ENCODE results near the gene CNTN4.

The CNTN4 gene

DNA sequence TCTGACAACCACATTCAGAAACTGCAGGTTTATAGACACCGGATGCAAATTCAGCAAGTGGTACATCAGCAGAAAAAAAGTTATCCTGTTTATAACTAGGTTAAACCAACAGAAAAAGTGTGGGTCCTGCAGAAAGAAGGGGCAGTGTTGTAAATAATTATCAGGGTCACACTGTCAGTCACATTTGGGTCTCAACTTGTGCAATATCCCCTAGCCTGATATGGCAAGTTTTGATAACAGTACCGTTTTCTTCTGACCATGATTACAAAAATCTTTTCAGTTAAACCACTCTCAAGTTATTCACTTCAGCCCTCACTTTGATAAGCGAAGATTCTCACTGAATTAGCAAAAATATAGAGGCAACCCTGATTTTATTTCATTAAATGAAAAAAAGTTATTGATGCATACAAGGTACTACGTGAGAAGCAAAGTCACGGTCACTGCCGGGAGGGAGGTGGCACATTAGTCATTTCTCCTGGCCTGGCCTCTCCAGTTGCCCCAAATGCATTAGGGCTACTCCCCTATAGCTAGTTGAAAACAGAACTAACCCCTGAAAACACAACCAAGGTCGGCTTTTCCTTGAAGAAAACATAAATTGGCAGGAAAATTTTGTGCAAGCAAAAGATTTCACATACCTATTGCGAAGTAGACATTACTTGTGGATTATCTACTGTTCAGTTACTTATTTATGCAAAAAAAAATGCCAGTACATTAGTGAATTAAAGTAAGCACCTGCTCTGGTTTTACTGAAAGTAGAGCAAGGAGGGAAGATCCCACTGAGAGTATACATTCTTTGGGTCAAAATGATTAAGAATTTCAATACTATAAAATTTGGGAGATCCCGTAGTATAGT lies 982.9 kb downstream of the CNTN4 start:
- TF ChIP-seq, protein P1, sequence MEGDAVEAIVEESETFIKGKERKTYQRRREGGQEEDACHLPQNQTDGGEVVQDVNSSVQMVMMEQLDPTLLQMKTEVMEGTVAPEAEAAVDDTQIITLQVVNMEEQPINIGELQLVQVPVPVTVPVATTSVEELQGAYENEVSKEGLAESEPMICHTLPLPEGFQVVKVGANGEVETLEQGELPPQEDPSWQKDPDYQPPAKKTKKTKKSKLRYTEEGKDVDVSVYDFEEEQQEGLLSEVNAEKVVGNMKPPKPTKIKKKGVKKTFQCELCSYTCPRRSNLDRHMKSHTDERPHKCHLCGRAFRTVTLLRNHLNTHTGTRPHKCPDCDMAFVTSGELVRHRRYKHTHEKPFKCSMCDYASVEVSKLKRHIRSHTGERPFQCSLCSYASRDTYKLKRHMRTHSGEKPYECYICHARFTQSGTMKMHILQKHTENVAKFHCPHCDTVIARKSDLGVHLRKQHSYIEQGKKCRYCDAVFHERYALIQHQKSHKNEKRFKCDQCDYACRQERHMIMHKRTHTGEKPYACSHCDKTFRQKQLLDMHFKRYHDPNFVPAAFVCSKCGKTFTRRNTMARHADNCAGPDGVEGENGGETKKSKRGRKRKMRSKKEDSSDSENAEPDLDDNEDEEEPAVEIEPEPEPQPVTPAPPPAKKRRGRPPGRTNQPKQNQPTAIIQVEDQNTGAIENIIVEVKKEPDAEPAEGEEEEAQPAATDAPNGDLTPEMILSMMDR (IDR thresholded peaks at IDR 0.05; ENCODE audit: low read depth, low read length) = no peak
- Histone ChIP-seq H3K4me3 (ENCODE audit: low read depth, low read length) (no peak overlapping the region), H3K9me3 (ENCODE audit: severe bottlenecking) (no peaks in the 10 kb centered on the region), H3K27me3 (ENCODE audit: insufficient read depth, low read depth, severe bottlenecking) (no peaks in the 10 kb centered on the region), H3K36me3 (no peaks in the 10 kb centered on the region), H3K27ac (no peak overlapping the region)
- DNase-seq = no peak

DNA sequence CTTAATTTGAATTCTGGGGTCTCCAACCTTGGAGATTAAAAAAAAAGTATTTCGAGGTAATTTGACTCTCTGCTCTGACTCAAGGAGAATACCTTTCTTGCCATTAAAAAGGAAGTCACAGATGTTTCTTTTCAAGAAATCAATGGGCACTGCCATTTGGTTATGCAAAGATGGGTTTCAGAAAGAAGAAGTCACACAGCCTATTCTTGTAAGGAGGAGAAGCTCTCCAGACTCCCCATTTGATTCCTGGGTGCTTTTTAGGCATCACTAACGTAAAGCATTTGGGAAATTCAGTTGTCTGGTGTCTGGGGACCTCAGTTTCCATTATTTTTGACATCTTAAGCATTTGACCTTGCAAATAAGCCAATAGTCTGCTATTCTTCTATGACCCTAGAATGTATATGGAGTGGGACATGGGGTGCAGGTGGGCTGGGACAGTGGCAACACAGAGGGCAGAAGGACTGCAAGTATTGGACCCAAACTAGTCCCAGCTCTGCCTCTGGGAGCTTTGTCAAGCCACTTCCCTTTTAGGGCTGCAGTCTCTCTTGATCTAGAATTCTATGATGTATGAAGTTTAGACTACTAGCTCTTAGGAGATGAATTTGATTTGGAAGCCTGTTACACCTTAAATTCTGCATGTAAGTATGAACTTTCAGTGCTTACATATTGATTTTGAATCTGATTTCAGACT lies 983.7 kb downstream of the CNTN4 start:
- H3K27me3 ChIP-seq (ENCODE audit: insufficient read depth, low read depth, severe bottlenecking) = no peaks in the 10 kb centered on the region
- H3K9me3 ChIP-seq (ENCODE audit: severe bottlenecking) = no peaks in the 10 kb centered on the region
- H3K27ac ChIP-seq = no peak overlapping the region
- TF ChIP-seq, protein P1 (IDR thresholded peaks at IDR 0.05; ENCODE audit: low read depth, low read length) = no peak
- H3K36me3 ChIP-seq = no peaks in the 10 kb centered on the region
- H3K4me3 ChIP-seq (ENCODE audit: low read depth, low read length) = no peak overlapping the region
- no peak for DNase-seq

DNA sequence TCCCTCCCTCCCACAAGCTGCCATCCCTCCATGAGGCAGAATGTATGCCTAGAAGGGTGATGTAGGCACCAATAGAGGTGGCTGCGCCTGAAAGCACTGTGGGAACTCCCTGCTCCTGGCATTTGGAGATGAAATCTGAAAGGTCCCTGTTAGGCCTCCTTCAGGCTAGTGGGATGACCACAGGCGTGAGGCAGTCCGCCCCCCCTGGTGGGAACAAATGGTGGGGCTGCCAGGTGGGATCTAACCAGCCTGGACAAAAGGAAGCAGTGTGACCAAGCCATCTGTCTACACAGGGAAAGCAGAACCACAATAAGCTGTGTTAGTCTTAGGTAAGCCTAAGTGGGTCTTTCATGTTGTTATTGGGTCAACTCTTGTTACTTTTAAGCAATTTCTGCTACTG lies 986.2 kb downstream of the CNTN4 start:
- H3K27me3 ChIP-seq (ENCODE audit: insufficient read depth, low read depth, severe bottlenecking) = no peaks in the 10 kb centered on the region
- no peak for DNase-seq
- H3K4me3 ChIP-seq (ENCODE audit: low read depth, low read length) = no peak overlapping the region
- TF ChIP-seq, protein P1 (IDR thresholded peaks at IDR 0.05; ENCODE audit: low read depth, low read length) = no peak
- no peaks in the 10 kb centered on the region for H3K9me3 ChIP-seq (ENCODE audit: severe bottlenecking)
- H3K27ac ChIP-seq = no peak overlapping the region
- no peaks in the 10 kb centered on the region for H3K36me3 ChIP-seq

DNA sequence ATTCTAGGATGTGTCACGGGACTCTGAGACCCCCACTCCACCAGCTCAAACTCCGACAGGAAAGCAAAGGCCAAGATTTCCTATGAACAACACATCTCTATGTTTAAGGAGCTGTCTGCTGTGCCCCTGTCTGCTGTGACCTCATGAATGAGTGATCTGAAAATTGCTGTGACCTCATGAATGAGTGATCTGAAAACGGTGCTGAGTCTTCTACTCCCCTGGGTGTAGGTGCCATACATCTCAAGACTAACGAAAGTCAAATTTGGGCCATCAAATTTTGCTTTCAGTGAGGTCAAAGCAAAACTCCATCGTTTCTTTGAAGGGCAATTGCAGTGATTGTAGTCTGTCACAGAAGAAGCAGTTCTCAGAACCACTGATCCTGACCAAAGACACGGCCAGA lies 987.1 kb downstream of the CNTN4 start:
- Histone ChIP-seq H3K27ac (no peak overlapping the region), H3K36me3 (no peaks in the 10 kb centered on the region), H3K27me3 (ENCODE audit: insufficient read depth, low read depth, severe bottlenecking) (no peaks in the 10 kb centered on the region), H3K4me3 (ENCODE audit: low read depth, low read length) (no peak overlapping the region), H3K9me3 (ENCODE audit: severe bottlenecking) (no peaks in the 10 kb centered on the region)
- DNase-seq = no peak
- TF ChIP-seq, protein P1 (IDR thresholded peaks at IDR 0.05; ENCODE audit: low read depth, low read length) = no peak

DNA sequence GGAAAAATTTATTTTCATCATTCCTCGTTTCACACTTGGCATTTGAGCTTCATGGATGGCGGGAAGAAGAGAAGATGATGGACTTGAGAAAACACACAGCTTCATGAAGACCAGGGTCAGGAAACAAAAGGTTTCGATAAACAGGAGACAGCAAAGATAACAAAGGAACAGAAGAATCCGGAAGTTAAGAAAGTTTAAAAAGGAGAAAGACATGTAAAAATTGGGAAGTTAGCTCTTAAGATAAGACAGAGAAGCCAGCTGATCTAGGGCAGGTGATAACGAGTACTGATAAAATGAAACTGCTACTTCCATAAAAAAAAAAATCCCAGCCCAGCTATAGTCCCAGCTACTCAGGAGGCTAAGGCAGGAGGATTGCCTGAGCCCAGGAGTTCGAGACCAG lies 987.6 kb downstream of the CNTN4 start:
- no peak for DNase-seq
- Histone ChIP-seq H3K9me3 (ENCODE audit: severe bottlenecking) (no peaks in the 10 kb centered on the region), H3K27ac (no peak overlapping the region), H3K36me3 (no peaks in the 10 kb centered on the region), H3K27me3 (ENCODE audit: insufficient read depth, low read depth, severe bottlenecking) (no peaks in the 10 kb centered on the region), H3K4me3 (ENCODE audit: low read depth, low read length) (no peak overlapping the region)
- TF ChIP-seq, protein P1 (IDR thresholded peaks at IDR 0.05; ENCODE audit: low read depth, low read length) = no peak
